ENCODE measurements around the gene HRNR. TPM values are rescaled to one million over a fixed set of nuclear protein-coding genes. Genes with fewer than 3 reads are reported as not detected.

The HRNR gene
- total RNA-seq, 1 donor from 2014 or later, result not detected

GRCh38 chr1:152186556-152187285 is 37.3 kb downstream of the HRNR start:
- no peak for TF ChIP-seq POLR2A (IDR thresholded peaks at IDR 0.05)
- TF ChIP-seq POLR2AphosphoS5 (IDR thresholded peaks at IDR 0.05; ENCODE audit: insufficient read depth in 1 of 2, low read depth in 1 of 2), result peak in 1 of 2 donors; percentile 11
- TF ChIP-seq CTCF (IDR thresholded peaks at IDR 0.05), result no peak
- H3K27ac ChIP-seq, result no peak overlapping the region
- intact Hi-C loops (cut with DNase I), result loop anchor here (10.0 kb wide), 1 partner anchor 132 kb away; no protein-coding TSS in a partner anchor

GRCh38 chr1:152185544-152186391 is 38.2 kb downstream of the HRNR start:
- H3K4me1 ChIP-seq, result peaks cover 22% of the 10 kb centered on the region
- no peaks in the 10 kb centered on the region for H3K9me3 ChIP-seq
- H3K27ac ChIP-seq, result no peak overlapping the region
- DNase-seq (ENCODE audit: extremely low spot score in 2 of 2), result no peak
- intact Hi-C loops (cut with DNase I), result loop anchor here (10.0 kb wide), 1 partner anchor 131 kb away; no protein-coding TSS in a partner anchor
- peak; percentile 63 to 71 (median 65) for TF ChIP-seq CTCF (IDR thresholded peaks at IDR 0.05)
- no peak for TF ChIP-seq POLR2AphosphoS5 (IDR thresholded peaks at IDR 0.05; ENCODE audit: insufficient read depth in 1 of 2, low read depth in 1 of 2)
- TF ChIP-seq POLR2A (IDR thresholded peaks at IDR 0.05), result no peak
- H3K27me3 ChIP-seq, result no peaks in the 10 kb centered on the region
- no peaks in the 10 kb centered on the region for H3K36me3 ChIP-seq
- H3K4me3 ChIP-seq, result no peak overlapping the region

More at GRCh38 chr1:152186556-152187285, 37.3 kb downstream of the HRNR start:
- Histone ChIP-seq H3K4me1 (peaks cover 22% of the 10 kb centered on the region), H3K27me3 (no peaks in the 10 kb centered on the region), H3K36me3 (no peaks in the 10 kb centered on the region), H3K9me3 (no peaks in the 10 kb centered on the region), H3K4me3 (no peak overlapping the region)
- DNase-seq (ENCODE audit: extremely low spot score in 2 of 2), result no peak

GRCh38 chr1:152182944-152183361 is 41.0 kb downstream of the HRNR start:
- Histone ChIP-seq H3K27ac (no peak overlapping the region), H3K36me3 (no peaks in the 10 kb centered on the region), H3K4me1 (peaks cover 10% of the 10 kb centered on the region), H3K9me3 (no peaks in the 10 kb centered on the region), H3K4me3 (no peak overlapping the region), H3K27me3 (no peaks in the 10 kb centered on the region)
- DNase-seq (ENCODE audit: extremely low spot score in 2 of 2), result no peak
- intact Hi-C loops (cut with DNase I), result loop anchor here (10.0 kb wide), 1 partner anchor 128 kb away; no protein-coding TSS in a partner anchor
- no peak for TF ChIP-seq POLR2A (IDR thresholded peaks at IDR 0.05)
- TF ChIP-seq POLR2AphosphoS5 (IDR thresholded peaks at IDR 0.05; ENCODE audit: insufficient read depth in 1 of 2, low read depth in 1 of 2), result no peak
- TF ChIP-seq CTCF (IDR thresholded peaks at IDR 0.05), result no peak

GRCh38 chr1:152182431-152182830 is 41.6 kb downstream of the HRNR start:
- intact Hi-C loops (cut with DNase I), result loop anchor here (10.0 kb wide), 1 partner anchor 128 kb away; no protein-coding TSS in a partner anchor
- H3K4me3 ChIP-seq, result no peak overlapping the region
- H3K27me3 ChIP-seq, result no peaks in the 10 kb centered on the region

More at GRCh38 chr1:152182431-152182830, 41.6 kb downstream of the HRNR start:
- Histone ChIP-seq H3K9me3 (no peaks in the 10 kb centered on the region), H3K36me3 (no peaks in the 10 kb centered on the region), H3K27ac (no peak overlapping the region), H3K4me1 (peaks cover 10% of the 10 kb centered on the region)
- no peak for TF ChIP-seq POLR2AphosphoS5 (IDR thresholded peaks at IDR 0.05; ENCODE audit: insufficient read depth in 1 of 2, low read depth in 1 of 2)
- TF ChIP-seq CTCF (IDR thresholded peaks at IDR 0.05), result peak in 1 of 3 experiments; percentile 18
- no peak for TF ChIP-seq POLR2A (IDR thresholded peaks at IDR 0.05)
- no peak for DNase-seq (ENCODE audit: extremely low spot score in 2 of 2)
